ENCODE results near the gene OSBPL9. TPM values are rescaled to one million over a fixed set of nuclear protein-coding genes. Genes with fewer than 3 reads are reported as not detected.

The OSBPL9 gene
- total and polyA plus RNA-seq, 9 of the 15 experiments (the other 6 are each of a cell fraction or from before 2014, with no cell fraction given), result 43.9 to 217 (median 170) TPM

DNA sequence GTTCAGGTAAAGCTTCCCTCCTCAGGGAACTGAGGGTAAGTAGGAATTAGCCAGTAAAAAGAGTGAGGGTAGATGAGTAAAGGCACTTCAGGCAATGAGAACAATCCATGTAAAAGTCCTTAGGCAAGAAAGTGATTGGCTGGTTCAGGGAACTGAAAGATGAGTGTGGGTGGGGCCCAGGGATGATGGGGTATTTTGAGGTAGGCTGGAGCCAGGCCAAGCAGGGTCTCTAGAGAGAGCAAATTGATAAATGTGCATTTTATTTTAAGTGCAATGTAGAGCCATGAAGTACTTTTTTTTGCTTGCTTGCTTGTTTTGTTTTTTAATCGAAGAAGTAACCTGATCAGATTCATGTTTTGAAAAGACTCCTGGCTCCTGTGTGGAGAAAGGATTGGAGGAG is 26.5 kb downstream of the OSBPL9 start:
- Histone ChIP-seq H3K36me3 (ENCODE audit: control insufficient read depth, insufficient read depth, low read length) (peaks cover 3% of the 10 kb centered on the region; the same call in 1 of the 3 replicates), H3K9me1 (ENCODE audit: control insufficient read depth, insufficient read depth, low read length) (no peaks in the 10 kb centered on the region), H3K27me3 (ENCODE audit: control insufficient read depth in 2 of 2, insufficient read depth in 2 of 2, low read length in 2 of 2) (no peaks in the 10 kb centered on the region), H3K4me2 (ENCODE audit: insufficient read depth, low read length) (no peak overlapping the region), H3K79me2 (ENCODE audit: control insufficient read depth, insufficient read depth, low read length) (peaks cover 55% of the 10 kb centered on the region), H3K9me3 (replicated peaks; ENCODE audit: control insufficient read depth, insufficient read depth, low read depth, low read length) (no peaks in the 10 kb centered on the region), H3K4me1 (replicated peaks in 1 of 2; ENCODE audit: control insufficient read depth in 2 of 2, insufficient read depth in 2 of 2, low read length in 2 of 2) (peaks cover 5 to 9% of the 10 kb centered on the region in 2 experiments), H3K9ac (ENCODE audit: insufficient read depth in 1 of 2, low read depth in 2 of 2, low read length in 2 of 2) (no peak overlapping the region), H4K20me1 (replicated peaks; ENCODE audit: control insufficient read depth, insufficient read depth, low read length) (peaks cover 10% of the 10 kb centered on the region; the same call in 1 of the 2 replicates), H3K27ac (ENCODE audit: extremely low read depth, low read depth, low read length) (no peak overlapping the region), H2AFZ (ENCODE audit: low read depth, low read length) (no peak overlapping the region), H3K4me3 (no peak overlapping the region)
- no peak for ATAC-seq
- CTCF ChIA-PET (ENCODE audit: low intra/inter-chr PET ratio), result no interaction called here
- no peak for FAIRE-seq
- in situ Hi-C loops (cut with MboI) (no loop called here), intact Hi-C loops (cut with micrococcal nuclease) (no loop called here)
- 71% methylated on average over 1 of the region's 1 CpG for WGBS (ENCODE audit: insufficient coverage, low coverage, missing lambda C conversion rate)
- DNase-seq (ENCODE audit: extremely low read depth in 1 of 4, low spot score in 3 of 4), result no peak
- no TSS peak for BruUV-seq (replicated peaks)
- POLR2A ChIA-PET, result interaction anchor here (0.6 to 1.5 kb wide), 4 partner anchors 16 to 131 kb away, joined by 3 to 4 read pairs (median 3); no protein-coding TSS in a partner anchor
- TF ChIP-seq STAG1 (CRISPR knock-in tag; IDR thresholded peaks at IDR 0.05; ENCODE audit: borderline replicate concordance) (no peak), SETDB1 (IDR thresholded peaks at IDR 0.05; ENCODE audit: low read length) (no peak), GTF2A2 (tag; IDR thresholded peaks at IDR 0.05) (no peak), LARP7 (IDR thresholded peaks at IDR 0.05) (no peak), ZNF589 (CRISPR knock-in tag; IDR thresholded peaks at IDR 0.05; ENCODE audit: low read depth) (no peak), ZNF23 (CRISPR knock-in tag; IDR thresholded peaks at IDR 0.05) (no peak), SIN3B (IDR thresholded peaks at IDR 0.05; ENCODE audit: low read depth) (no peak), FUS (optimal IDR thresholded peaks at IDR 0.05; ENCODE audit: low read depth, low read length) (no peak), MEF2D (tag; conservative IDR thresholded peaks at IDR 0.05; ENCODE audit: low read depth) (no peak), SP2 (IDR thresholded peaks at IDR 0.05; ENCODE audit: extremely low read depth, low read depth, low read length, poor library complexity, severe bottlenecking) (no peak), GTF2B (IDR thresholded peaks at IDR 0.05; ENCODE audit: extremely low read depth, insufficient read length) (no peak), PML (IDR thresholded peaks at IDR 0.05; ENCODE audit: low read length) (no peak), GATAD2A (IDR thresholded peaks at IDR 0.05) (no peak), RBM14 (IDR thresholded peaks at IDR 0.05; ENCODE audit: borderline replicate concordance, insufficient read depth, low read depth, low read length) (no peak)
- TF ChIP-seq, protein P1, sequence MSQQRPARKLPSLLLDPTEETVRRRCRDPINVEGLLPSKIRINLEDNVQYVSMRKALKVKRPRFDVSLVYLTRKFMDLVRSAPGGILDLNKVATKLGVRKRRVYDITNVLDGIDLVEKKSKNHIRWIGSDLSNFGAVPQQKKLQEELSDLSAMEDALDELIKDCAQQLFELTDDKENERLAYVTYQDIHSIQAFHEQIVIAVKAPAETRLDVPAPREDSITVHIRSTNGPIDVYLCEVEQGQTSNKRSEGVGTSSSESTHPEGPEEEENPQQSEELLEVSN (IDR thresholded peaks at IDR 0.05; ENCODE audit: borderline replicate concordance in 1 of 2, extremely low read depth in 1 of 2, insufficient read depth in 1 of 2, insufficient read length in 1 of 2, low read depth in 1 of 2, low read length in 1 of 2, poor library complexity in 1 of 2, severe bottlenecking in 1 of 2), result no peak
- TF ChIP-seq, protein P2, sequence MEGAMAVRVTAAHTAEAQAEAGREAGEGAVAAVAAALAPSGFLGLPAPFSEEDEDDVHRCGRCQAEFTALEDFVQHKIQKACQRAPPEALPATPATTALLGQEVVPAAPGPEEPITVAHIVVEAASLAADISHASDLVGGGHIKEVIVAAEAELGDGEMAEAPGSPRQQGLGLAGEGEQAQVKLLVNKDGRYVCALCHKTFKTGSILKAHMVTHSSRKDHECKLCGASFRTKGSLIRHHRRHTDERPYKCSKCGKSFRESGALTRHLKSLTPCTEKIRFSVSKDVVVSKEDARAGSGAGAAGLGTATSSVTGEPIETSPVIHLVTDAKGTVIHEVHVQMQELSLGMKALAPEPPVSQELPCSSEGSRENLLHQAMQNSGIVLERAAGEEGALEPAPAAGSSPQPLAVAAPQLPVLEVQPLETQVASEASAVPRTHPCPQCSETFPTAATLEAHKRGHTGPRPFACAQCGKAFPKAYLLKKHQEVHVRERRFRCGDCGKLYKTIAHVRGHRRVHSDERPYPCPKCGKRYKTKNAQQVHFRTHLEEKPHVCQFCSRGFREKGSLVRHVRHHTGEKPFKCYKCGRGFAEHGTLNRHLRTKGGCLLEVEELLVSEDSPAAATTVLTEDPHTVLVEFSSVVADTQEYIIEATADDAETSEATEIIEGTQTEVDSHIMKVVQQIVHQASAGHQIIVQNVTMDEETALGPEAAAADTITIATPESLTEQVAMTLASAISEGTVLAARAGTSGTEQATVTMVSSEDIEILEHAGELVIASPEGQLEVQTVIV (CRISPR knock-in tag; IDR thresholded peaks at IDR 0.05; ENCODE audit: borderline replicate concordance), result no peak
- TF ChIP-seq, protein P3, sequence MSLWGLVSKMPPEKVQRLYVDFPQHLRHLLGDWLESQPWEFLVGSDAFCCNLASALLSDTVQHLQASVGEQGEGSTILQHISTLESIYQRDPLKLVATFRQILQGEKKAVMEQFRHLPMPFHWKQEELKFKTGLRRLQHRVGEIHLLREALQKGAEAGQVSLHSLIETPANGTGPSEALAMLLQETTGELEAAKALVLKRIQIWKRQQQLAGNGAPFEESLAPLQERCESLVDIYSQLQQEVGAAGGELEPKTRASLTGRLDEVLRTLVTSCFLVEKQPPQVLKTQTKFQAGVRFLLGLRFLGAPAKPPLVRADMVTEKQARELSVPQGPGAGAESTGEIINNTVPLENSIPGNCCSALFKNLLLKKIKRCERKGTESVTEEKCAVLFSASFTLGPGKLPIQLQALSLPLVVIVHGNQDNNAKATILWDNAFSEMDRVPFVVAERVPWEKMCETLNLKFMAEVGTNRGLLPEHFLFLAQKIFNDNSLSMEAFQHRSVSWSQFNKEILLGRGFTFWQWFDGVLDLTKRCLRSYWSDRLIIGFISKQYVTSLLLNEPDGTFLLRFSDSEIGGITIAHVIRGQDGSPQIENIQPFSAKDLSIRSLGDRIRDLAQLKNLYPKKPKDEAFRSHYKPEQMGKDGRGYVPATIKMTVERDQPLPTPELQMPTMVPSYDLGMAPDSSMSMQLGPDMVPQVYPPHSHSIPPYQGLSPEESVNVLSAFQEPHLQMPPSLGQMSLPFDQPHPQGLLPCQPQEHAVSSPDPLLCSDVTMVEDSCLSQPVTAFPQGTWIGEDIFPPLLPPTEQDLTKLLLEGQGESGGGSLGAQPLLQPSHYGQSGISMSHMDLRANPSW (CRISPR knock-in tag; IDR thresholded peaks at IDR 0.05), result no peak
